OCI-LY7 (cell line): ENCODE results near the gene SLC29A3. TPM values are rescaled to one million over a fixed set of nuclear protein-coding genes. Genes with fewer than 3 reads are reported as not detected.
A peak's percentile ranks its signal among the peaks of the same experiment; 100 is the strongest.

Experiments used
- BruUV-seq: library from RNA; stranded (reverse); fragments of 400-500 nt; replicated peaks from 2 replicates; lab custom pipeline; 2021; lab: Mats Ljungman, UMichigan
- CTCF ChIA-PET: fragments of 300-600 bp; sonication (Branson Sonifier 250); formaldehyde crosslinking; loops from one replicate; lab custom pipeline; 2022; ENCODE audit warnings: antibody characterized with exemption; ENCODE audit not compliant: unreplicated experiment; lab: Charles Lee
- POLR2A ChIA-PET: fragments of 300-600 bp; sonication (Branson Sonifier 250); formaldehyde crosslinking; loops from one replicate; lab custom pipeline; 2022; ENCODE audit warnings: antibody characterized with exemption; lab: Charles Lee
- DNase-seq: peaks from one replicate; pipeline ENCODE4 v3.0.0-alpha.2; 2015; ENCODE audit warnings: low spot score
- H2AFZ ChIP-seq: fragments of 200-600 bp; sonication (generic), shearing (Covaris generic); 2 replicates; pipeline ENCODE4 v1.6.1; 2014; ENCODE audit warnings: mild to moderate bottlenecking, antibody characterized with exemption, low read length, moderate library complexity
- H3K27ac ChIP-seq: fragments of 200-600 bp; sonication (generic); 2 replicates; pipeline ENCODE4 v1.5.1; 2014; ENCODE audit warnings: mixed run types, low read depth, mild to moderate bottlenecking, moderate library complexity, low read length, inconsistent platforms; ENCODE audit not compliant: poor library complexity, severe bottlenecking
- H3K36me3 ChIP-seq: fragments of 200-600 bp; sonication (generic); 2 replicates; pipeline ENCODE4 v1.6.1; 2014; ENCODE audit warnings: mild to moderate bottlenecking, antibody characterized with exemption, low read length, moderate library complexity, mixed read lengths; ENCODE audit not compliant: insufficient read depth
- H3K4me1 ChIP-seq: fragments of 200-600 bp; sonication (generic); 2 replicates; pipeline ENCODE4 v1.5.1; 2014; ENCODE audit warnings: mild to moderate bottlenecking, low read length; ENCODE audit not compliant: insufficient read depth, poor library complexity, severe bottlenecking
- H3K4me2 ChIP-seq: fragments of 200-600 bp; sonication (generic); 2 replicates; pipeline ENCODE4 v1.6.1; 2014; ENCODE audit warnings: mild to moderate bottlenecking, low read length
- H3K4me3 ChIP-seq: fragments of 200-600 bp; sonication (generic); 2 replicates; pipeline ENCODE4 v1.5.1; 2014; ENCODE audit warnings: mild to moderate bottlenecking, low read depth, low read length; ENCODE audit not compliant: poor library complexity, severe bottlenecking
- H3K79me2 ChIP-seq: fragments of 200-600 bp; sonication (generic); 2 replicates; pipeline ENCODE4 v1.6.1; 2016; ENCODE audit warnings: low read depth, mild to moderate bottlenecking, low read length, moderate library complexity, mixed read lengths; ENCODE audit not compliant: insufficient read depth
- H3K9me2 ChIP-seq: fragments of 200-600 bp; sonication (generic); 2 replicates; pipeline ENCODE4 v1.6.1; 2016; ENCODE audit warnings: mild to moderate bottlenecking, low read length, mixed read lengths; ENCODE audit not compliant: insufficient read depth
- H3K9me3 ChIP-seq: fragments of 200-600 bp; sonication (generic); 2 replicates; pipeline ENCODE4 v1.6.1; 2014; ENCODE audit warnings: mild to moderate bottlenecking, mixed run types, low read length, mixed read lengths
- H4K20me1 ChIP-seq: fragments of 200-600 bp; sonication (generic); 2 replicates; pipeline ENCODE4 v1.6.1; 2014; ENCODE audit warnings: mild to moderate bottlenecking, antibody characterized with exemption, low read length, moderate library complexity, mixed read lengths; ENCODE audit not compliant: insufficient read depth
- EZH2phosphoT487 ChIP-seq: fragments of 200-600 bp; sonication (generic); IDR thresholded peaks from 2 replicates; pipeline ENCODE4 v1.6.1; 2018; ENCODE audit warnings: low read depth, borderline replicate concordance, mild to moderate bottlenecking, mixed run types, antibody characterized with exemption, low read length, moderate library complexity, mixed read lengths
- intact Hi-C: fragments of 100-400 bp; cut with micrococcal nuclease; formaldehyde crosslinking; loops from one replicate; pipeline ENCODE4 v1.10.0; 2022; ENCODE audit not compliant: unreplicated experiment
- total RNA-seq, 2 experiments: library from RNA; depleted of rRNA in 1 of 2; stranded (reverse); fragments of >200 nt in 1 of 2; shearing (Covaris generic) in 1 of 2; gene quantifications; 2 replicates each; pipeline ENCODE4 v1.2.3, GENCODE V29; 2014 to 2022
- TF ChIP-seq, protein P1 (sequence below): fragments of 200-600 bp; sonication (generic); conservative IDR thresholded peaks from 2 replicates; pipeline ENCODE4 v1.5.1; 2014; ENCODE audit warnings: mild to moderate bottlenecking, antibody characterized with exemption, low read length, moderate library complexity, mixed read lengths

SLC29A3 gene
- total RNA-seq, 2 experiments from 2014 or later, result 1.7 to 8.2 TPM

GRCh38 chr10:71321386-71321785 is 2.3 kb downstream of the SLC29A3 start:
- no peak overlapping the region for H3K27ac ChIP-seq
- peaks cover 16% of the 10 kb centered on the region for H3K36me3 ChIP-seq
- TF ChIP-seq, protein P1, sequence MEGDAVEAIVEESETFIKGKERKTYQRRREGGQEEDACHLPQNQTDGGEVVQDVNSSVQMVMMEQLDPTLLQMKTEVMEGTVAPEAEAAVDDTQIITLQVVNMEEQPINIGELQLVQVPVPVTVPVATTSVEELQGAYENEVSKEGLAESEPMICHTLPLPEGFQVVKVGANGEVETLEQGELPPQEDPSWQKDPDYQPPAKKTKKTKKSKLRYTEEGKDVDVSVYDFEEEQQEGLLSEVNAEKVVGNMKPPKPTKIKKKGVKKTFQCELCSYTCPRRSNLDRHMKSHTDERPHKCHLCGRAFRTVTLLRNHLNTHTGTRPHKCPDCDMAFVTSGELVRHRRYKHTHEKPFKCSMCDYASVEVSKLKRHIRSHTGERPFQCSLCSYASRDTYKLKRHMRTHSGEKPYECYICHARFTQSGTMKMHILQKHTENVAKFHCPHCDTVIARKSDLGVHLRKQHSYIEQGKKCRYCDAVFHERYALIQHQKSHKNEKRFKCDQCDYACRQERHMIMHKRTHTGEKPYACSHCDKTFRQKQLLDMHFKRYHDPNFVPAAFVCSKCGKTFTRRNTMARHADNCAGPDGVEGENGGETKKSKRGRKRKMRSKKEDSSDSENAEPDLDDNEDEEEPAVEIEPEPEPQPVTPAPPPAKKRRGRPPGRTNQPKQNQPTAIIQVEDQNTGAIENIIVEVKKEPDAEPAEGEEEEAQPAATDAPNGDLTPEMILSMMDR, result no peak
- no peak for TF ChIP-seq EZH2phosphoT487
- no peak overlapping the region for H2AFZ ChIP-seq
- ChIA-PET CTCF (no interaction called here), POLR2A (interaction anchor here (1.5 kb wide), 1 partner anchor 51 kb away, joined by 3 read pairs; no protein-coding TSS in a partner anchor)
- no peaks in the 10 kb centered on the region for H3K9me3 ChIP-seq
- H4K20me1 ChIP-seq, result no peaks in the 10 kb centered on the region
- H3K4me2 ChIP-seq, result no peak overlapping the region
- BruUV-seq, result no TSS peak
- H3K79me2 ChIP-seq, result no peaks in the 10 kb centered on the region
- H3K4me3 ChIP-seq, result no peak overlapping the region
- H3K4me1 ChIP-seq, result peaks cover 17% of the 10 kb centered on the region
- DNase-seq, result no peak
- no peaks in the 10 kb centered on the region for H3K9me2 ChIP-seq
- intact Hi-C loops, result no loop called here

DNA sequence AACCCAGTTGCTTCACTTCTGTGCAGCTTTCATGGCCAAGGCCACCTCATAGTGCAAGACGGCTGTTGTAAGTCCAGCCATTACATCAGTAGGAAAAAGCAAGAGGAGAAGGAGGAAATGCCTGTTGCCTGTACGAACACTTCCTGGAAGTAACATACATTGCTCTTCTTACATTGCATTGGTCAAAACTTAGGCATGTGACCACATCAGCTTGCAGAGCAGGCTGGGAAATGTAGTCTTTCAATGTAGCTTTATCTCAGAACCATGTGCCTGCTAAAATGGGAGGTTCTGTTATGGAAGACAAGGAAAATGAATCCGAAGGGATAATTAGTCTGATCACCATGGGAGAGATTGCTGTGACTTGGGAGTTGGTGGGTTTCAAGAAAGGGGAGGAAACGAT is 4.3 kb downstream of the SLC29A3 start:
- POLR2A ChIA-PET, result interaction anchor here (0.5 to 1.7 kb wide), 7 partner anchors 12 to 55 kb away, joined by 3 to 6 read pairs (median 3); no protein-coding TSS in a partner anchor
- no peaks in the 10 kb centered on the region for H3K79me2 ChIP-seq

GRCh38 chr10:71324743-71325142 is 5.7 kb downstream of the SLC29A3 start:
- Histone ChIP-seq H3K4me1 (peaks cover 12% of the 10 kb centered on the region), H3K9me2 (no peaks in the 10 kb centered on the region), H2AFZ (no peak overlapping the region), H3K36me3 (peaks cover 16% of the 10 kb centered on the region), H3K4me3 (no peak overlapping the region), H4K20me1 (no peaks in the 10 kb centered on the region), H3K27ac (no peak overlapping the region), H3K9me3 (no peaks in the 10 kb centered on the region), H3K4me2 (no peak overlapping the region), H3K79me2 (no peaks in the 10 kb centered on the region)
- POLR2A ChIA-PET, result no interaction called here
- intact Hi-C loops, result no loop called here
- DNase-seq, result no peak
- no TSS peak for BruUV-seq
- CTCF ChIA-PET, result no interaction called here
- TF ChIP-seq, protein P1, result no peak
- no peak for TF ChIP-seq EZH2phosphoT487

More for the DNA sequence above, 4.3 kb downstream of the SLC29A3 start:
- no TSS peak for BruUV-seq
- TF ChIP-seq EZH2phosphoT487, result no peak
- TF ChIP-seq, protein P1, result no peak
- no peak overlapping the region for H3K27ac ChIP-seq
- no peaks in the 10 kb centered on the region for H4K20me1 ChIP-seq
- H3K9me2 ChIP-seq, result no peaks in the 10 kb centered on the region
- intact Hi-C loops, result no loop called here
- DNase-seq, result peak; percentile 71
- peaks cover 16% of the 10 kb centered on the region for H3K36me3 ChIP-seq
- peaks cover 17% of the 10 kb centered on the region for H3K4me1 ChIP-seq
- H2AFZ ChIP-seq, result peak overlapping the region; percentile 82
- H3K4me2 ChIP-seq, result peak overlapping the region; percentile 31; the same call in 1 of the 2 replicates
- H3K9me3 ChIP-seq, result no peaks in the 10 kb centered on the region
- CTCF ChIA-PET, result interaction anchor here (1.1 kb wide), 1 partner anchor 385 kb away, joined by 3 read pairs; no protein-coding TSS in a partner anchor
- no peak overlapping the region for H3K4me3 ChIP-seq
